Peyer's patch (tissue), 4 donors: ENCODE measurements around the gene DNAH14. TPM values are rescaled to one million over a fixed set of nuclear protein-coding genes. Genes with fewer than 3 reads are reported as not detected.
"Not testable (repeated sequence)": the region's sequence is repeated elsewhere in the genome, so short reads cannot be mapped to it uniquely, and the experiment has no call there.

Experiments used
- DNase-seq, 3 donors: peaks; one replicate each; pipeline ENCODE4 v3.0.0-alpha.2; 2017 to 2019
- H3K27ac ChIP-seq, 4 donors: fragments of 200-600 bp; sonication (generic); one replicate each; pipeline ENCODE4 v1.5.1; 2016 to 2019
- H3K27me3 ChIP-seq, 2 donors: fragments of 200-600 bp; sonication (generic); one replicate each; pipeline ENCODE4 v1.5.1; 2019
- H3K36me3 ChIP-seq, 3 donors: fragments of 200-600 bp; sonication (generic); one replicate each; pipeline ENCODE4 v1.5.1; 2016 to 2019
- H3K4me1 ChIP-seq, 4 donors: fragments of 200-600 bp; sonication (generic); one replicate each; pipeline ENCODE4 v1.5.1; 2016 to 2019
- H3K4me3 ChIP-seq, 4 donors: fragments of 200-600 bp; sonication (generic); 1 replicate in 3 of 4; 2 replicates in 1 of 4; pipeline ENCODE4 v1.5.1; 2016 to 2019; ENCODE audit warnings: mild to moderate bottlenecking in 1 of 4
- H3K9me3 ChIP-seq, 4 donors: fragments of 200-600 bp; sonication (generic); one replicate each; pipeline ENCODE4 v1.5.1; 2016 to 2019; ENCODE audit warnings: mild to moderate bottlenecking in 1 of 4
- CTCF ChIP-seq, 6 experiments: fragments of 450-650 bp in 4 of 6; fragments of 200-600 bp in 2 of 6; sonication (generic) in 1 of 6; IDR thresholded peaks; one replicate each; pipeline ENCODE4 v1.5.1; 2017 to 2019; ENCODE audit warnings: antibody characterized with exemption in 6 of 6, mild to moderate bottlenecking in 3 of 6, moderate library complexity in 1 of 6
- POLR2A ChIP-seq, 2 donors: fragments of 450-650 bp; IDR thresholded peaks; one replicate each; pipeline ENCODE4 v1.5.1; 2017; ENCODE audit warnings: antibody characterized with exemption in 2 of 2, mild to moderate bottlenecking in 2 of 2, moderate library complexity in 2 of 2
- total RNA-seq, 4 donors: library from RNA; depleted of rRNA; stranded (reverse); fragments of >200 nt; gene quantifications; one replicate each; pipeline ENCODE4 v1.1.0, GENCODE V29; 2016

Gene DNAH14
- total RNA-seq, 4 donors from 2014 or later, result 6.5 to 11.0 (median 7.4) TPM

DNA sequence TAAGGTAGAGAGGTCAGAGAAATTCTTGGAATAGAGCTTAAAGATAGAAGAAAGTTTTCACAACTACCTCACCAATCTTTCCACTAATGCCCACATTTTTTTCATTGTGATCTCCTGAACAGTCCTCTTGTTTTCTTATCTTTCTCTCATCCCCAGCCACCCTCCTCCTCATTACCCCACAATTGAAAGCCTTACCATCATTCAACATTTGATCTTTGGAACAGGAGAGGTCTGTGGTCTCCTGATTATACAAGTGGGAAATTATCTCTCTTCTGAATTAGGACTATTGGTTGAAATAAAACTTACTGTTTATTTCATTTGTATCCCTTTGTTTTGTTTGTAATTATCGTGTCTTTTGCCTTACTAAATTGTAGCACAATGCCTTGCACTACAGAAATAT is 29.6 kb downstream of the DNAH14 start:
- H3K4me1 ChIP-seq, result no peaks in the 10 kb centered on the region
- no peak overlapping the region for H3K27ac ChIP-seq
- TF ChIP-seq POLR2A (IDR thresholded peaks at IDR 0.05) (no peak), CTCF (IDR thresholded peaks at IDR 0.05) (no peak)
- H3K27me3 ChIP-seq, result no peaks in the 10 kb centered on the region
- no peaks in the 10 kb centered on the region for H3K9me3 ChIP-seq
- no peaks in the 10 kb centered on the region for H3K36me3 ChIP-seq
- no peak overlapping the region for H3K4me3 ChIP-seq
- DNase-seq, result no peak

- no peak for DNase-seq
- Histone ChIP-seq H3K36me3 (no peaks in the 10 kb centered on the region), H3K9me3 (no peaks in the 10 kb centered on the region), H3K27me3 (no peaks in the 10 kb centered on the region), H3K4me3 (no peak overlapping the region), H3K27ac (no peak overlapping the region), H3K4me1 (no peaks in the 10 kb centered on the region)
- no peak for TF ChIP-seq POLR2A (IDR thresholded peaks at IDR 0.05)
- no peak for TF ChIP-seq CTCF (IDR thresholded peaks at IDR 0.05)
Measured at GRCh38 chr1:224959656-224960055, 30.2 kb downstream of the DNAH14 start.

GRCh38 chr1:224980181-224980580 is 50.7 kb downstream of the DNAH14 start:
- Histone ChIP-seq H3K9me3 (no peaks in the 10 kb centered on the region), H3K36me3 (no peaks in the 10 kb centered on the region), H3K4me3 (no peak overlapping the region), H3K4me1 (no peaks in the 10 kb centered on the region), H3K27me3 (no peaks in the 10 kb centered on the region), H3K27ac (no peak overlapping the region)
- peak in 1 of 3 donors; percentile 16 for DNase-seq
- TF ChIP-seq POLR2A (IDR thresholded peaks at IDR 0.05) (no peak), CTCF (IDR thresholded peaks at IDR 0.05) (no peak)

DNA sequence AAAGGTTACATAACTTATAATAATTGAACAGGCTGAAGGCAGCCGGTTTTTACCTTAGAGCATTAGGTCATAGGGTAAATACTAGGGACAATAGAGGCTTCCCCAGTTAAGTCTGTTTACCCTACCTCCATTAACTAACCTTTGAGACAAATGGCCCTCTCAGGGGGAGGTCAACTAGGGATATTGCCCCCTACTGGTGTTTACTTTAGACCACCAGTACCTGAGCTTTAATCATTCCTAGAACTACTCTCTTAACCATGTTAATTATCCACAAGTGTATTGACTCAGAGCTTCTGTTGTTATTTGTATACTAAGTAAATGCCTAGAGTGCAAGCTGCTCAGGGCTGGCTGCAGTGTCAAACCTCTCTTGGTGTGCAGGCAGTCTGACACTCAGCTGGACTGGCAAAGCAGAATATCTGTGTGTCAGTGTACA is 52.5 kb downstream of the DNAH14 start:
- not testable (repeated sequence) for DNase-seq, H3K27ac ChIP-seq, H3K36me3 ChIP-seq, H3K4me3 ChIP-seq, H3K9me3 ChIP-seq, H3K4me1 ChIP-seq, H3K27me3 ChIP-seq

- DNase-seq, result no peak
- H3K27me3 ChIP-seq, result no peaks in the 10 kb centered on the region
- TF ChIP-seq CTCF (IDR thresholded peaks at IDR 0.05) (no peak), POLR2A (IDR thresholded peaks at IDR 0.05) (no peak)
- H3K4me1 ChIP-seq, result no peaks in the 10 kb centered on the region
- no peak overlapping the region for H3K27ac ChIP-seq
- H3K9me3 ChIP-seq, result no peaks in the 10 kb centered on the region
- H3K36me3 ChIP-seq, result no peaks in the 10 kb centered on the region
- no peak overlapping the region for H3K4me3 ChIP-seq
Measured at GRCh38 chr1:224988042-224988441, 58.6 kb downstream of the DNAH14 start.

GRCh38 chr1:224989615-224990014 is 60.1 kb downstream of the DNAH14 start:
- Histone ChIP-seq H3K36me3 (no peaks in the 10 kb centered on the region), H3K27ac (no peak overlapping the region), H3K4me1 (no peaks in the 10 kb centered on the region), H3K27me3 (no peaks in the 10 kb centered on the region), H3K9me3 (no peaks in the 10 kb centered on the region), H3K4me3 (no peak overlapping the region)
- no peak for TF ChIP-seq CTCF (IDR thresholded peaks at IDR 0.05)
- TF ChIP-seq POLR2A (IDR thresholded peaks at IDR 0.05), result no peak
- DNase-seq, result no peak

- not testable (repeated sequence) for DNase-seq, H3K4me3 ChIP-seq, H3K4me1 ChIP-seq, H3K27ac ChIP-seq, H3K9me3 ChIP-seq, H3K27me3 ChIP-seq, H3K36me3 ChIP-seq
Measured at GRCh38 chr1:224991550-224991949, 62.1 kb downstream of the DNAH14 start.
